DMS53 treated with DMSO at 0.1 percent for 48 hours (cell line): ENCODE measurements around the gene TMED3.
A peak's percentile ranks its signal among the peaks of the same experiment; 100 is the strongest.
"Not testable (repeated sequence)": the region's sequence is repeated elsewhere in the genome, so short reads cannot be mapped to it uniquely, and the experiment has no call there.

Experiments
- DNase-seq: peaks from one replicate; lab custom pipeline; 2025; ENCODE audit not compliant: unreplicated experiment; lab: John Stamatoyannopoulos, UW

The TMED3 gene

DNA sequence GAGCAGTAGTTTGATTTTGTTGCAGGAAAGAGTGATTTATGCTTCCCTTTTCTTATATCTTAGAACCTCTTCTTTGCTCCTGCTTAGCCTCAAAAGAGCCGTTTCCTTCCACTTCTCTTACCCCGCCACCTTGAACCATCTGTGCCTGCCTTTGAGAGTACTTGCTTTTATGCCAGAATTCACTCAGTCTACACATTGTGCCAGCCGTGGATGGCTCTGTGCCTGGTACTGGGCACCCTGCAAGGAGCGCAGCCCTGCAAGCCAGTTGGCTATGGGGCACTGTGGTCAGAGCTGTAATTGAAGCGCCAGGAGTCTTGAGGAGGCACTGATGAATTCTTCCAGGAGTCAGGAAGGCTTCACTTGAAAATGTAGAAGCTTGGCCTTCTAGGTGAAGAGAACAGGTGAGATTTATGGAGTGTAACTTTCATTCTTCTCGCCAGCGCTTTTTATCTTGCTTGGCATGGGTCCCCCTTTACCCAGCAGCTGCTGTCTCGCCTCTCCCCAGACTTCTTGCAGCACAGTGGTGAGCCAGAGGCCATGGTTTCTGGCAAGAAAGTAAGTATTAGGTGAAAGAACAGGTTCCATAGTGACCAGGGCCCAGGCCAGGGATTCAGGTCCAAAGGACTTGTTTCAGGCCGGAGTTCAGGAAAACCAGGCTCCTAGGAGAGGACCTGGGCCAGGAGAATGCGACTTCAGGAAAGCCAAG lies 4.9 kb downstream of the TMED3 start:
- no peak for DNase-seq

DNA sequence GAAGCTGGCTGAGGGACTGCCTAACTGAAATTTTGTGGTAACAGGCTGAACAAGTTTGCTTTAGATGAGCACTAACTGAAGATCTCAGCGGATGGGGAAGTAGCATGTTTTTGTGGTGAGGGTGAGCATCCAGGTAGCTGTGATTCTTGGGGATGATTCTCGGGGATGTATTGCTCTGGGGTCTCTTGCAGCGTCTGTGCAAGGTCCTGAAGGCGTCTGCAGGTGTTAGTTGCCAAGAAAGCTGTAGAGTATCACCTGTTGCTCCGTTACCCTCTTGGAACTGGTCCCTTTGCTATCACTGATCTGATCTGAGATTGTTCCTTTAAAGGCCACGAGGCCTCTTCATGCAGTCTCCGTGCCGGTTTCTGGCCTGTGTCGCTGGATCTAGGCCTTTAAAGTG lies 6.0 kb downstream of the TMED3 start:
- DNase-seq: no peak

DNA sequence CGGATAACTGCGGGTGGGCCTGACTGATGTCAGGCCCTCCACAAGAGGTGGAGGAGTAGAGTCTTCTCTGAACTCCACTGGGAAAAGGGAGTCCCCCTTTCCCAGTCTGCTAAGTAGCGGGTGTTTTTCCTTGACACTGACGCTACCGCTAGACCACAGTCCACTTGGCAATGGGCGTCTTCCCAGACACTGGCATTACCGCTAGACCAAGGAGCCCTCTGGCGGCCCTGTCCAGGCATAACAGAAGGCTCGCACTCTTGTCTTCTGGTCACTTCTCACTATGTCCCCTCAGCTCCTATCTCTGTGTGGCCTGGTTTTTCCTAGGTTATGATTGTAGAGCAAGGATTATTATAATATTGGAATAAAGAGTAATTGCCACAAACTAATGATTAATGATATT lies 9.1 kb downstream of the TMED3 start:
- DNase-seq: not testable (repeated sequence)

DNA sequence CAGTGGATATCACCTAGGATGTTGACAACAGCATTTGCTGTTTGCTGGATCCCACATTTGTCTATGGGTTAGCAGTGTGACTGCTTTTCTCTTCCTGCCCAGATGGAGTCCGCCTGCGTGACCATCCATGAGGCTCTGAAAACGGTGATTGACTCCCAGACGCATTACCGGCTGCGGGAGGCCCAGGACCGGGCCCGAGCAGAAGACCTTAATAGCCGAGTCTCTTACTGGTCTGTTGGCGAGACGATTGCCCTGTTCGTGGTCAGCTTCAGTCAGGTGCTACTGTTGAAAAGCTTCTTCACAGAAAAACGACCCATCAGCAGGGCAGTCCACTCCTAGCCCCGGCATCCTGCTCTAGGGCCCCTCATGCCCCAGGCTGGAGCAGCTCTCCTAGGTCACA lies 11.0 kb downstream of the TMED3 start:
- no peak for DNase-seq

DNA sequence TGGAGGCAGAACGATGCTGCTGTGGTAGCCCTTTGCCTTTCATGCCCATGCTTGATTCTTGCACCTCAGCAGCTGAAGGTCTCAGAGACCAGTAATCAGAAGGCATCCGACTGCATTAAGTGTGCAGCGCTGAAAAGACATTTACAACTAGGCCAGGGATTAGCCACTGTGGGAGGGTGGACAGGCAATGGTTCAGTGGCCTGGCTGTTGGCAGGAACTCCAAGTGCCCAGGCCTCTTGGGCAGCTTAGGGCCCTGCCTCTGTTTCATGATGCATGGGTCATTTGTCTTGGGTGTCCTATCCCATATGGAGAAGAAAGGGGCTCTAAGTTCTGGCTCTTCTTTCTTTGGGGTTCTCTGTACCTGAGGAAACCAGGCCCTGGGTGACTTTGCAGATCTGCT lies 11.4 kb downstream of the TMED3 start:
- DNase-seq: no peak

DNA sequence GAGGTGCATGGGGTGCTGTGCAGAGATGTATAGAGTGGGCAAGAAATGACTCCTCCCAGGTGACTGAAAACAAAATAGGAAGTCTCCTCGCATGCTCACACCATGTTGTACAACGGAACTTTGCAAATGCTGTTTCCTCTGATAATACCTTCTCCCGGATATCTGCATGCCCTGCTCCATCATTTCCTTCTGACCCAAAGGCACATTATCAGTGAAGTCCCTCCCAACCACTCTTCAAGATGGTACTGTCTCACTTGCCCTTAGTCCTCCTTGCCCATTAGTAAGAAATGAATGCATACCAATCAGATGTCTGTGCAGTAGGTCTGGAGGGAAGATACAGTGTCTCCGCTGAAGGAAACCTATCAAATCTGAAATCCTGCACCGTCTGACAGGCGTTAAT lies 12.0 kb downstream of the TMED3 start:
- DNase-seq: no peak

DNA sequence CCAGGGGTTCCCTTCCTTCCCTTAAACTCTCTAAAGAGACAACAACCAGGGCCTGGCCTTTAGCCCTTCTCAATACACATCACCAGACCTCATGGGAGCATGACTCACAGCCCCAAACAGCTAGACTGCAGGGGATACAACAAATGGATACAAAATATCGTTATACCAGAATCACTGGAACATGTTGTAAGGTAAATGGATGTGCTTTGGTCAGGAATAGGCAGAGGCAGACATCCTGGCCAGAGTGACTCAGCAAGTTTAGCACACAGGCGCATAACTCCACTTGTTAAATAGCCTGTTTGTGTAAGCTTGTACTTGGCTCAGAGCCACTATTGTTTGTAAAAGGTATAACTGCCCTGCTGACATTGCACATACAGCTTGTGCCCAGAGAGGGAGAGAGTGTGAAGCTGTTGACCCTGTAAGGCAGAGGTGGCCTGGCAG lies 18.3 kb downstream of the TMED3 start:
- DNase-seq: no peak

DNA sequence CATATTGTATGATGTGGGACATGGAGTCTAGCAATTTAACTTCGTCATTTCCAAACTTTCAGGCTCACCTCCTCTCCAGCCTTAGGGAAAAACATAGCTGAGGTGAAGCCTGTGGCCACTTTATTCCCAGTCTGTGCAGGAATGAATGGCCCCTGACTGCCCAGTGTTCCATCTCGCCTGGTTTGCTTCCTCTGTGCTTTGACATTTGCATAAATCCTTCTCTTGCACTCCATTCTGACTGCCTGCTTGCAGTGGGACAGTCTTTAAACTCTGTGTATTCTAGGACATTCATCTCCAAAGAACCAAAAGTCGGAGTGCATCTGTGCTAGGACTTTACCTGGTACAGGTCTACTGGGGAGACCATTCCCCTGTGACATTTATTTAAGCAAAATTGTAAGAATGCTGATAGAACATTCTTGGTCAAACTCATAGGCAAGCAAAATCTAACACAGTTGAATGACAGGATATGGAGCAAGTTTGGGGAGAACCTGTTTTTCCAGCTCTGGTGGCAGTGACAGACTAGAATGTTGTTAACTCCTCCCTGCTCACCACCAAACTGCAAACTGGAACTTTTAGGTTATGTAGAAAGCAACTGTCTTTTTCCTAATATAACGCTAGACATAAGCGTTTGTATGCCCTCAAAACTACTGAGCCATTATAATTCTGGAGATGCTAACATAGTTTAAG lies 22.1 kb downstream of the TMED3 start:
- DNase-seq: no peak

DNA sequence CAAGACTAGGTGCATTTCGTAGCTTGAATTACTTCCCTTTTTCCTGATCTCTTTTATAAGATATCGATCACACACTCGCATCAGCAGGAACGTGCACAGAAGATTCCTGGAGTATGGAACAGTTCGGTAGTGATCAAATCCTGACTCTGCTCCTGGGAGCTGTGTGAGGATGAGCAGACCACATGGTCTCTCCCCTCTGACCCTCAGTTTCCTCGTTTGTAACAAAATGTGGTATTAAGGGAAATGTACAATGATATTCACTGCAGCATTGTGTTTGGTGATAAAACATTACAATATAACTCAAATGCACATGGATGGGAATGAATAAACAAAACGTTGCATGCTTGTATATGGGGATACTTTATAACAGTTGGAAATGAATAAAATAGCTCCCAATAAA lies 26.7 kb downstream of the TMED3 start:
- no peak for DNase-seq

DNA sequence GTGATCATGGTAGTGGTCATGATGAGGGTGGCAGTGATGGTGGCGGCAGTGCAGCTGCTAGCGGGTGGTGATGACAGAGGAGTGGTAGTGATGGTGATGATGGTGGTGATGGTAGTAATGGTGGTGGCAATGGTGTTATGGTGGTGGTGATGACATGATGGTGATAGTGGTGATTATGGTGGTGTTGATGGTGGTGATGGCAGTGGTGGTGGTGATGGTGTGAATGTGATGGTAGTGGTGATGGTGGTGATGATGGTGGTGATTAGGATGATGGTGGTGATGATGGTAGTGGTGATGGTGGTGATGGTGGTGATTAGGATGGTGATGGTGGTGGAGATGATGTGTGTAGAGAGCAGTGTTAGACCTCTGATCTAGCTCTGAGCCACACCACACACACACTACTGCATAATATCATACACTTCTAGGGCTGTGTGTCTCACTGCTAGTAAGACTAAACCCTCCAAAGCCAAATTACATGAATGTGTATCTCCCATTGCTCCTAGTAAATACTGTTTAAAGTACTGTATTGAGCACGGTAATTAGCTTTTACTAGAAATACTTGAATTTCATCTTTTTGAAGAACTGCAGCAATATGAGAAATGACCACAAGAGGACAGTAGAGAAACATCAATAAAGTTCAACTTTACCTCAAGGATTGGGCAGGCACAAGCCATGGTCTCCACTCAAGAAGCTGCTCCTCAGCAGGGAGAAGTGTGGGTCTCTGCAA lies 28.8 kb downstream of the TMED3 start:
- peak; percentile 27 for DNase-seq

DNA sequence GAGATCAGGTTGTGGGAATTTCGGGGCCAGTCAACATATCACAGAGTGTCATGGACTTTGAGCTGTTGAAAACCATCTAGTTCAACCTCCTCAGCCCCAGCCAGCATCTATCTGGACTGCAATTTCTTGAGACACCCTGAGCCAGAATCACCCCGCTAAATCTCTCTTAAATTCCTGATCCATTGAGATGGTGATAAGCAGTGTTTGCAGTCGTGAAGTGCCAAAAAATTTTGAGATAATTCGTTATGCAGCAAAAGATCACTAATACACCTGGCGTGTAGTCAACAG lies 29.3 kb downstream of the TMED3 start:
- DNase-seq: no peak

DNA sequence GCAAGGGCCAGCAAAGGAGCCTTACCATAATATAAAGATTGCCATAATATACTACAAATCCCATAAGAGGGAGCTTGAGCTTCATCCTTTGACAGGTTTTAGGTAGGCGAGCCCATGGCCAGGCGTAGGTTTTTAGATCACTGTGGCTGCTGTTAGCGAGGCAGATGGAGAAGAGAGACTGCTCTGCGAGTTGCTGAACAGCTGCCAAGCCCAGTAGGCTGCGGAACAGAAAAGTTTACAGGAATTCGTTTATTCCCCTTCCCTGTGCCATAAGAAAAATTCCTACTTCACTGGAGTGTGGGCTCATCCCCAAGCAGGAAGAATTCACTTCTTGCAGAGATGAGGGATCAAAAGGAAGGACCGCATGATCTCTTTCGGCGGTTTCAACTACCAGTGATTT lies 30.5 kb downstream of the TMED3 start:
- DNase-seq: no peak

DNA sequence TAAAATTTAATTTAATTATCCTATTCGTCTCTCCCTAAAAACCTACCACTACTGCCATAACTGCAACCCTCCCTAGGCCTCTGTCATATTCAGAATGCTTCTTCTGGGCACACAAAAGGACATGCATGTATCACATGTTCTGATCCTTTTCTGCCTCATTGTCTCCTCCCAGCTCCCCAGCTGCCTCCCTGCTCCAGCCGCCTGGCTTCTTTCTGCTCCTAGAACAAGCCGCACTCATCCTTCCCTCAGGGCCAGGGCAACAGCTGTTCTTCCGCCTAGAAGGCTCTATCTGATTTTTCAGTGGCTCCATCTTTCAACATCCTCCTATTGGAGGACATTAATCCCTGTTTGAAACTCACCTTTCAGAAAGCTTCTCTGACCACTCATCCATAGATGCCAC lies 38.6 kb downstream of the TMED3 start:
- no peak for DNase-seq

DNA sequence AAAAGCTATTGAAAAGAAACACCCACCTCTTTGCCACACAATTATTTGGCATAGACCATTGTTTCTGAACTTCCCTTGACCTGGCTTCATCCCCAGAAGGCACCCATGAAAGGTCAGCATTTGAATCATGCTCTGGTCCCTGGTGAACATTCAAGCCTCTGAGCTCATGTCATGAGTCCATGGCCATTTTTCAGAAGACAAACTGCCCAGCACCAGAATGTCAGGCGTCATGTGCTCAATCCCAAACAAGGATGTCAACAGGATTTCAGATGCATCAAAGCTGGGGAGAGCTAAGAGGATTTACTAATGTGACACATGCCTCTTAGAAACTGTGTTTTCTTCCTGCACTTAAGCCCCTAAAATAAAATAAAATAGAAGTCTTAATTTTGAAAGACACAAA lies 41.3 kb downstream of the TMED3 start:
- no peak for DNase-seq

DNA sequence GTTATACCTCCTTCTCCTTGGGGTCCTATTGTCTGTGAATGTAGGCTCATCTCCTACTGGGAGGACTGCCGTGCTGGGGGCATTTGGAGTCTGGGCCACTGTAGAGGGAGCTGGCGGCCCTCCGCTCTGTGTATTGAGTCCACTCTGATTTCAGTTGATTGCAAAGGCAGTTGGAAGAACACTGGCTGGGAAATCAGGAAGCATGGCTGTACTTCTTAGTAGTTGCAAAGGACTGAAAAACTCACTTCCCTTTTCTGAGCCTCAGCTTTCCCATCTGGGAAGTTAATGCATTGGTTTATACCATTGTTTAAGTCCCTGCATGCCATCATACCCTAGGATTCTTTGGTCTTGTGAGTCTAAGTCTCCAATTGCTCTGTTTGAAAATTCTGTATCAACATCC lies 46.7 kb downstream of the TMED3 start:
- DNase-seq: no peak

DNA sequence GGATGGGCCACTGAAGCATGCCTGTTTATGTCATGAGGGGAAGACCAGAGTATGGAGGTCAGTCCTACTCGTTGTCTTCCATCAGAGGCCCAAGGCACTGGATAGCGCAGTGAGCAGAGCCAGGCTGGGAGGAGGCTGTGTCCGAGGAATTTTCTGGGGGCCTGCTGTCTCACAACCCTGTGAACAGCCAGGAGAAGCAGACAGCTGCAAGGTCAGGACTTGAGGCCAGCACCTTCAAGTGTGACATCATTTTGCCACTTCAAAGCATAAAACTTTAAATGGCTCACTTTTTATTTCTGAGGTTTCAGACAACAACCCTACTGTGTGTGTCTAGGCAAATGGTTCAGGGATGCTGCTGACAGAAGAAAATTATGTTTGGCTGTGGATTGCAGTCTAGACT lies 47.2 kb downstream of the TMED3 start:
- no peak for DNase-seq

DNA sequence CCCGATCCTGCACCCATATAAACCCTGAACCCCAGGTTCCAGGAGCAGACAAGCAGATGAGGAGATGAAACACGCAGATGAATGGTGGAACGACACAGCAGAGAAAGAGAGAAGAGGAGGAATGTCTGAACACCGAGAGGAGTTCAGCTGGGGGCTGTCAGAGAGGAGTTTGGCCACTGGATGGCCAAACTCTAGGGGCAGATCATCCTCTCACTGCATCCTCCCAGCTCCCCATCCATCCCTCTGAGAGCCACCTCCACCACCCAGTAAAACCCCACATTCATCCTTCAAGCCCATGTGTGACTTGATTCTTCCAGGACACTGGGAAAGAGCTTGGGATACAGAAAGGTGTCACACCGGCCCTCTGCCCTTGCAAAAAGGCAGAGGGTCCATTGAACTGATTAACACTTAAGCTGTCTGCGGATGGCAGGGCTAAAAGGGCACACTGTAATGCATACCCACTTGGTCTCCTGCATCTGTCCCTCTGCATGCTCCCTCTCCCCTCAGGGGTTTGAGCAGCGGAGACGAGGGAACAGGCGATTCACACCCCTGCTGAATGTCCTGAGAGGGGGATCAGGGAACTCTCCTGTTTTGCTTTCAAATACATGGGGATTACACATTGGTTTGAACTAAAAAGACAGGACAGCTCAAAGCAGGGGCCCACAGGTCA lies 53.8 kb downstream of the TMED3 start:
- no peak for DNase-seq

DNA sequence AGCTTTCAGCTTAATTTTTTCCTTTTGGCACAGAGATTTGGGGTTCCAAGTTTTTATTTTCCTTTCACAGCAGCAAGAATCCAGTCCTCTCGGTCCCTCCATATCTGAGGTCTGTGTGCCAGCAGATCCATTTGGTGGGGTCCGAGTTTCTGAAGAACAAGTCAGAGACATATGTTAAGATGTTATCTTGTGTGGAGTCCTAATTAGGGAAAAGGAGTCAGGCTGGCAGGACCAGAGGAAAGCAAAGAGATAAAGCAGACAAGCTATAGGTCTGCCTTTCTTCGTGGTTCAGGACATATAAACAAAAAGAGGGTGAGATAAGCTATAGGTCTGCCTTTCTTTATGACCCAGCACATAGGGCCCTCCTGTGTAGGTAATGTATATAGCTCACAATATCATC lies 54.9 kb downstream of the TMED3 start:
- no peak for DNase-seq

DNA sequence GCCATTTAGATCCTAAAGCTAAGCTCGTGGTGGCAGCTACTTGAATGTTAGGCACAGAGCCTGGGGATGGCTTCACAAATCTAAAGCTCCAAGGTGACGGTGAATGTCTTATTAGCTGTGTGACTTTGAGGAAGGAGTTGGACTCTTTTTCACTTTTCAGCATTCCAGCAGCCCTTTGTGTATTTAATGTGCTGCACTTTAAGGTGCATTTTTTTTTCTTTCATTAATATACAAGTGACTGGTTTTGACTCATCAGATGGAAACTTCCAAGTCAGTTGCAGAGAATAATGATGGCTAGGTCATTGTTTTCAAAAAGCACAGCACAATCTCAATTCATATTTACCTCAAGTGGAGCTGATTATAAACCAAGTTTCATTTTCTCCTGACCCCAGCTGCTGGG lies 55.8 kb downstream of the TMED3 start:
- no peak for DNase-seq

DNA sequence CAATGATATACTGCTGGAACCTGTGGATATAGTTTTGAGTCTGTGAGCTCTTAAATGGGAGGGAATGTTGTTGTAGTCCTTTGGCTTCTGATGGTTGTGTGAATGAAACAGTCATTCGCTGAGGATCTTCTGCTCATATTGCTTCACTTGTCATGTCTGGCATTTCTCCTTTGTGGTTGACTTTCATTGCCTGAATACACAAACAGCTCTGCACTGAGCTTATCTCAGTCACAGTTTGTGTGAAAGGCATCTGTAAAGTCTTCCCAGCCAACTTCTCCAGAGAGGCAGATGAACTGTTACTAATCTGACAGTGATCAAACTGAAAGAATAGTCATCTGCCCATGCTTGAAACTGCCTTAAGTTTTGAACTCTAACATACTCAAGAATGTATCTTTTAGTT lies 59.8 kb downstream of the TMED3 start:
- DNase-seq: no peak

DNA sequence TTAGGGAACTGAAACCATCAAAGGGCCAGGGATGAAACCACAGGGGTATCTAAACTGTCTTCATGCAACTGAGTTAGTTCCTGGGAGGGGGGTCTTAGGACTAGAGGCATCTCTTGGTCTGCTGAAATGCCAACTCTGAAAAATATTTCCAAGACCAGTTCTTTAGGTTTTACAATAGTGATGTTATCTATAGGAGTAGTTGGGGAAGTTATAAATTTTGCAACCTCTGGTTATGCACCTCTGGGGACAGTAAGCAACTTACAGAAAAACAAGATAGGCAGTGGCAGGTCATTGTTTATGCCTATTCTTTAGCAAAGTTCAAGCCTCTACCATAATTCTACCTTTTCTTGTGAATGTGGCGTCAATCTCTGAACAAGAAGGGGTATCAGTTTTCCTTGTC lies 60.7 kb downstream of the TMED3 start:
- DNase-seq: no peak

DNA sequence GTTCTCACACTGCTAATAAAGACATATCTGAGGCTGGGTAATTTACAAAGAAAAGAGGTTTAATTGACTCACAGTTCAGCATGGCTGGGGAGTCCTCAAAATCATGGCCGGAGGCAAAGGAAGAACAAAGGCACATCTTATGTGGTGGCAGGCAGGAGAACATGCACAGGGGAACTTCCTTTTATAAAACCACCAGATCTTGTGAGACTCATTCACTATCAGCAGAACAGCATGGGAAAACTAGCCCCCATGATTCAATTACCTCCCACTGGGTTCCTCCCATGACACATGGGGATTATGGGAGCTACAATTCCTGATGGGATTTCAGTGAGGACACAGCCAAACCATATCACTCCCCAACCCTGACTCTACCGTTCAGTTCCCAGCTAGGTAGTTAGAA lies 61.5 kb downstream of the TMED3 start:
- no peak for DNase-seq
